Liver (tissue), 3 donors: ENCODE data around the gene CYB561D2.

Source experiments
- SP1 ChIP-seq: IDR thresholded peaks from 2 replicates; pipeline ENCODE4 v1.6.1; 2018; ENCODE audit warnings: antibody characterized with exemption, mild to moderate bottlenecking
- TF ChIP-seq, protein P1 (sequence below): fragments of 150-350 bp; IDR thresholded peaks from 2 replicates; pipeline ENCODE4 v1.5.1; 2017; ENCODE audit warnings: improper control_type of control experiment, low read depth, low read length; ENCODE audit not compliant: missing input control
- donor health status: healthy.
- donor health status: healthy.

DNA sequence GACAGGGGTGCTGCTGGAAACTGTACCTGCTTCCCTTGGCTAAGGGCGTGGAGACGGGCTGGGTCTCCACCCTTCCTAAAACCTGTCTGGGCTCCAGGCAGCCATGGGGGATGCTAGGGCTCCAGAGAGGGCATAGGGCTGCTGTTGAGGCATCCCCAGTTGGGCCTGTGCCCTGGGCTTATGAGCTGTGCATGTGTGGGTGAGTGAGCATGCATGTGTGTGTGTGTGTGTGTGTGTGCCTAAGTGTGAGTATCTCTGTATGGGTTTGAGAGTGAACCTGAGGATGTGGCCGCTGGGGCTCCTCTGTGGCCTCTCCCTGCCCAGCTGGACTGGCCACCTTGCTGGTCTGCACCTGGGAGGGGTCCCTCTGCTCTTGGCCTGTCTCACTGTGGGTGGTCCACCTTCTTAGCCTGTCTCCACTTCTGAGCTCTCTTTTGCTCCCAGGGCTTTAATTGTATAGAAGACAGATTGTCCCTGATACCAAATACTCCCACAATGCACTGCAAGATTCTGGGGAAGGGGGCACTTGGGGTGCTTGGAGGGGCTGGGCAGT lies 20.5 kb downstream of the CYB561D2 start:
- TF ChIP-seq SP1 = no peak
- TF ChIP-seq, protein P1, sequence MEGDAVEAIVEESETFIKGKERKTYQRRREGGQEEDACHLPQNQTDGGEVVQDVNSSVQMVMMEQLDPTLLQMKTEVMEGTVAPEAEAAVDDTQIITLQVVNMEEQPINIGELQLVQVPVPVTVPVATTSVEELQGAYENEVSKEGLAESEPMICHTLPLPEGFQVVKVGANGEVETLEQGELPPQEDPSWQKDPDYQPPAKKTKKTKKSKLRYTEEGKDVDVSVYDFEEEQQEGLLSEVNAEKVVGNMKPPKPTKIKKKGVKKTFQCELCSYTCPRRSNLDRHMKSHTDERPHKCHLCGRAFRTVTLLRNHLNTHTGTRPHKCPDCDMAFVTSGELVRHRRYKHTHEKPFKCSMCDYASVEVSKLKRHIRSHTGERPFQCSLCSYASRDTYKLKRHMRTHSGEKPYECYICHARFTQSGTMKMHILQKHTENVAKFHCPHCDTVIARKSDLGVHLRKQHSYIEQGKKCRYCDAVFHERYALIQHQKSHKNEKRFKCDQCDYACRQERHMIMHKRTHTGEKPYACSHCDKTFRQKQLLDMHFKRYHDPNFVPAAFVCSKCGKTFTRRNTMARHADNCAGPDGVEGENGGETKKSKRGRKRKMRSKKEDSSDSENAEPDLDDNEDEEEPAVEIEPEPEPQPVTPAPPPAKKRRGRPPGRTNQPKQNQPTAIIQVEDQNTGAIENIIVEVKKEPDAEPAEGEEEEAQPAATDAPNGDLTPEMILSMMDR = no peak
